Prostate gland (tissue), 2 donors: ENCODE measurements around the gene DVL1.

Experiments
- CTCF ChIP-seq, 4 experiments: fragments of 200-600 bp in 2 of 4; fragments of 450-650 bp in 2 of 4; sonication (generic) in 2 of 4; IDR thresholded peaks; 1 replicate in 3 of 4; 2 replicates in 1 of 4; pipeline ENCODE4 v1.5.1; 2016 to 2019; ENCODE audit warnings: antibody characterized with exemption in 4 of 4, mild to moderate bottlenecking in 2 of 4, moderate library complexity in 2 of 4
- POLR2A ChIP-seq: fragments of 450-650 bp; IDR thresholded peaks from one replicate; pipeline ENCODE4 v1.6.1; 2016; ENCODE audit warnings: antibody characterized with exemption, mild to moderate bottlenecking
- POLR2AphosphoS5 ChIP-seq: sonication (generic); formaldehyde crosslinking; IDR thresholded peaks from one replicate; pipeline ENCODE4 v1.6.1; 2017; ENCODE audit warnings: antibody characterized with exemption

- TF ChIP-seq POLR2A (no peak), CTCF (IDR thresholded peaks at IDR 0.05) (no peak), POLR2AphosphoS5 (no peak)
These were observed 9.4 kb upstream of the DVL1 start, which contains the start of gene MXRA8 for GRCh38 chr1:1358433-1359271.
